ENCODE results near the gene SIM2.

DNA sequence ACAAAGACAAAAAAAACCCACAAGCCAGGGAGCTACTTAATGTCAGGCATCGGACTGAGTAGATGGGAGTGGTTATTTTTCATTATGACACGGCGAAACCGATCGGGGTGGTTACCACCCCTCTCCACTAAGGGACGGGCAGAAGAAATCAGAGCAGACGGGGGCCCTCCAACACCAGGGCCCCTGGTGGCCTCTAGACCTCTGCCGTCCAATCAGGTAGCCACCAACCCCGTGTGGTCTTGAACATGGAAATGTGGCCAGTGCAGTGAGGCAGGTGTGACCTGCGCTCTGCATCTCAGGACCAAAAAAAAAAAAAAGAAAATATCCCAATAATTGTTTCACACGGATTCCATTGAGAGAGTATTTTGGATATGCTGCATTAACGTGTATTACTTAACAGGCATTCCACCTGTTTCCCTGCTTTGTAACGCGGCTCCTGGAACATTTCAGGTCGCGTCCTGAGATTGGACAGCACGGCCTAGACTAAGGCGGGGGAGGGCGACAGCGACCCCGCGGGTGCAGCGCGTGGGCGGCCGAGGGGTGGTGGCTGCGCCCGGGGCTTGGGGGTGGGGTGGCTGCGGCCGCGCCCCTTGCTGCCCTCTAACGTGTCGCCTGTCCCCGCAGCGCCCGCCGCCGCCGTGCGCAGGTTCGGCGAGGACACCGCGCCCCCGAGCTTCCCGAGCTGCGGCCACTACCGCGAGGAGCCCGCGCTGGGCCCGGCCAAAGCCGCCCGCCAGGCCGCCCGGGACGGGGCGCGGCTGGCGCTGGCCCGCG lies 48.3 kb downstream of the SIM2 start:
- TF ChIP-seq, protein P1, sequence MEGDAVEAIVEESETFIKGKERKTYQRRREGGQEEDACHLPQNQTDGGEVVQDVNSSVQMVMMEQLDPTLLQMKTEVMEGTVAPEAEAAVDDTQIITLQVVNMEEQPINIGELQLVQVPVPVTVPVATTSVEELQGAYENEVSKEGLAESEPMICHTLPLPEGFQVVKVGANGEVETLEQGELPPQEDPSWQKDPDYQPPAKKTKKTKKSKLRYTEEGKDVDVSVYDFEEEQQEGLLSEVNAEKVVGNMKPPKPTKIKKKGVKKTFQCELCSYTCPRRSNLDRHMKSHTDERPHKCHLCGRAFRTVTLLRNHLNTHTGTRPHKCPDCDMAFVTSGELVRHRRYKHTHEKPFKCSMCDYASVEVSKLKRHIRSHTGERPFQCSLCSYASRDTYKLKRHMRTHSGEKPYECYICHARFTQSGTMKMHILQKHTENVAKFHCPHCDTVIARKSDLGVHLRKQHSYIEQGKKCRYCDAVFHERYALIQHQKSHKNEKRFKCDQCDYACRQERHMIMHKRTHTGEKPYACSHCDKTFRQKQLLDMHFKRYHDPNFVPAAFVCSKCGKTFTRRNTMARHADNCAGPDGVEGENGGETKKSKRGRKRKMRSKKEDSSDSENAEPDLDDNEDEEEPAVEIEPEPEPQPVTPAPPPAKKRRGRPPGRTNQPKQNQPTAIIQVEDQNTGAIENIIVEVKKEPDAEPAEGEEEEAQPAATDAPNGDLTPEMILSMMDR (IDR thresholded peaks at IDR 0.05): no peak
- TF ChIP-seq POLR2A (IDR thresholded peaks at IDR 0.05): no peak
